Smooth muscle cell (in vitro differentiated cells): ENCODE data around the gene C1QTNF8. TPM values are rescaled to one million over a fixed set of nuclear protein-coding genes. Genes with fewer than 3 reads are reported as not detected.

Source experiments
- DNase-seq: peaks from one replicate; lab custom pipeline; 2025; ENCODE audit not compliant: unreplicated experiment; lab: John Stamatoyannopoulos, UW
- H2AFZ ChIP-seq: fragments of 200-600 bp; sonication (generic); 2 replicates; pipeline ENCODE4 v1.6.0; 2016; ENCODE audit warnings: antibody characterized with exemption, low read depth, mild to moderate bottlenecking
- H3F3A ChIP-seq: fragments of 200-600 bp; sonication (generic); 2 replicates; pipeline ENCODE4 v1.6.0; 2017; ENCODE audit warnings: antibody characterized with exemption, low read depth
- H3K27ac ChIP-seq: fragments of 200-600 bp; sonication (generic); 2 replicates; pipeline ENCODE4 v1.5.1; 2016; ENCODE audit warnings: low read depth, mild to moderate bottlenecking
- H3K27me3 ChIP-seq: fragments of 200-600 bp; sonication (generic); 2 replicates; pipeline ENCODE4 v1.6.1; 2016; ENCODE audit warnings: low read depth, mild to moderate bottlenecking
- H3K36me3 ChIP-seq: fragments of 200-600 bp; sonication (generic); 2 replicates; pipeline ENCODE4 v1.5.1; 2016; ENCODE audit warnings: low read depth
- H3K4me1 ChIP-seq: fragments of 200-600 bp; sonication (generic); 2 replicates; pipeline ENCODE4 v1.5.1; 2016; ENCODE audit warnings: low read depth
- H3K4me2 ChIP-seq: fragments of 200-600 bp; sonication (generic); 2 replicates; pipeline ENCODE4 v1.6.0; 2016; ENCODE audit warnings: mild to moderate bottlenecking
- H3K4me3 ChIP-seq: fragments of 200-600 bp; sonication (generic); 2 replicates; pipeline ENCODE4 v1.5.1; 2016; ENCODE audit warnings: mild to moderate bottlenecking
- H3K79me2 ChIP-seq: fragments of 200-600 bp; sonication (generic); 2 replicates; pipeline ENCODE4 v1.6.0; 2016; ENCODE audit warnings: low read depth, mild to moderate bottlenecking
- H3K9ac ChIP-seq: fragments of 200-600 bp; sonication (generic); 2 replicates; pipeline ENCODE4 v1.6.0; 2016; ENCODE audit warnings: low read depth
- H3K9me3 ChIP-seq: fragments of 200-600 bp; sonication (generic); replicated peaks from 2 replicates; pipeline ENCODE4 v1.5.1; 2016; ENCODE audit warnings: low read depth
- H4K20me1 ChIP-seq: fragments of 200-600 bp; sonication (generic); 2 replicates; pipeline ENCODE4 v1.6.0; 2016; ENCODE audit warnings: low read depth
- WGBS: methylation state at CpG from one replicate; pipeline ENCODE4 v1.1.7; 2016; ENCODE audit warnings: low lambda C conversion rate; 5-methylcytosine and 5-hydroxymethylcytosine counted together
- polyA plus RNA-seq: library from polyadenylated mRNA; unstranded; fragments of >200 nt; fragmentation: Nextera tagmentation; extraction: Ambion mirVana; gene quantifications from 2 replicates; pipeline ENCODE4 v1.2.1, GENCODE V29; 2016
- total RNA-seq: library from RNA; depleted of rRNA; stranded (reverse); fragments of >200 nt; gene quantifications from 2 replicates; pipeline ENCODE4 v1.2.3, GENCODE V29; 2014
- TF ChIP-seq, protein P1 (sequence below): fragments of 200-600 bp; sonication (generic); IDR thresholded peaks from 2 replicates; pipeline ENCODE4 v1.5.1; 2017; ENCODE audit warnings: borderline replicate concordance, mild to moderate bottlenecking, antibody characterized with exemption; ENCODE audit not compliant: insufficient read depth, poor library complexity, severe bottlenecking

C1QTNF8 gene
- total and polyA plus RNA-seq, 2 experiments from 2014 or later: not detected

DNA sequence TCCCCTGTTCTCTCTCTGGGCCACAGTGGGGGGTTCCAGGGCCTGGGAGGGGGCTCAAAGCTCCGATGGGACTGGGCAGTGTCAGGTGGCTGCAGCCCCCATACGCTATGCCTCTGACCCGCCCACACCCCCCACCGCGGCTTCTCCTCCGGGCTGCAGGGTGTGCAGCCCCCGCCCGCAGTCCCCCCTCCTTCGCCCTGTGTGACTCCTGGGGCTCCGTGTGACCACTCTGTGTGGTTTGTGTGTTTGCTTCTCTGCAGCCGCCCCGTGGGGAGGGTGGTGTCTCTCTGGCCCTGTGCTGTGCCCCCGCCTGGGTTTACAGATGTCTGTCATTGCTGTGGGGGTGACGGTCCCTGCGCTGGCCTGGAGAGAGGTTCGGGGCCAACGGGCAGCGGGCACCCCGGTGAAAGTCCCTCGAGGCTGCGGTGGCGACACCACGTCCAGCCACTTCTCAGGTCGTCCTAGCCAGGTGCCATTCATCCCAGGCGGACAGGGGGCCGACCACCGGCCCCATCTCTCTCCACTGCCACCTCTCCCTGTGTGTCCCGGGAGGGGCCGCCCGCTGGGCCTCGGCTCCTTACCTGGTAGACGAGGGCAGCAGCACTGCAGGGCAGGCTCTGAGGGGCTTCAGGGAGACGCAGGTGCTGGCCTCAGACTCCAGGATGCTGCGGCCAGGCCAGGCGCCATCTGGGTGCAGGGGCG is 18.0 kb downstream of the C1QTNF8 start:
- peaks cover 20% of the 10 kb centered on the region for H3K27me3 ChIP-seq
- no peaks in the 10 kb centered on the region for H3K36me3 ChIP-seq
- no peak overlapping the region for H3K9ac ChIP-seq
- no peak overlapping the region for H3K4me2 ChIP-seq
- peaks cover 5% of the 10 kb centered on the region for H3K4me1 ChIP-seq
- H3K9me3 ChIP-seq: no peaks in the 10 kb centered on the region
- H3F3A ChIP-seq: no peaks in the 10 kb centered on the region
- H3K4me3 ChIP-seq: no peak overlapping the region
- H3K27ac ChIP-seq: no peak overlapping the region
- no peaks in the 10 kb centered on the region for H4K20me1 ChIP-seq
- TF ChIP-seq, protein P1, sequence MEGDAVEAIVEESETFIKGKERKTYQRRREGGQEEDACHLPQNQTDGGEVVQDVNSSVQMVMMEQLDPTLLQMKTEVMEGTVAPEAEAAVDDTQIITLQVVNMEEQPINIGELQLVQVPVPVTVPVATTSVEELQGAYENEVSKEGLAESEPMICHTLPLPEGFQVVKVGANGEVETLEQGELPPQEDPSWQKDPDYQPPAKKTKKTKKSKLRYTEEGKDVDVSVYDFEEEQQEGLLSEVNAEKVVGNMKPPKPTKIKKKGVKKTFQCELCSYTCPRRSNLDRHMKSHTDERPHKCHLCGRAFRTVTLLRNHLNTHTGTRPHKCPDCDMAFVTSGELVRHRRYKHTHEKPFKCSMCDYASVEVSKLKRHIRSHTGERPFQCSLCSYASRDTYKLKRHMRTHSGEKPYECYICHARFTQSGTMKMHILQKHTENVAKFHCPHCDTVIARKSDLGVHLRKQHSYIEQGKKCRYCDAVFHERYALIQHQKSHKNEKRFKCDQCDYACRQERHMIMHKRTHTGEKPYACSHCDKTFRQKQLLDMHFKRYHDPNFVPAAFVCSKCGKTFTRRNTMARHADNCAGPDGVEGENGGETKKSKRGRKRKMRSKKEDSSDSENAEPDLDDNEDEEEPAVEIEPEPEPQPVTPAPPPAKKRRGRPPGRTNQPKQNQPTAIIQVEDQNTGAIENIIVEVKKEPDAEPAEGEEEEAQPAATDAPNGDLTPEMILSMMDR: no peak
- H2AFZ ChIP-seq: no peak overlapping the region
- WGBS: 93% methylated on average over 31 of the region's 36 CpGs
- H3K79me2 ChIP-seq: no peaks in the 10 kb centered on the region
- no peak for DNase-seq

DNA sequence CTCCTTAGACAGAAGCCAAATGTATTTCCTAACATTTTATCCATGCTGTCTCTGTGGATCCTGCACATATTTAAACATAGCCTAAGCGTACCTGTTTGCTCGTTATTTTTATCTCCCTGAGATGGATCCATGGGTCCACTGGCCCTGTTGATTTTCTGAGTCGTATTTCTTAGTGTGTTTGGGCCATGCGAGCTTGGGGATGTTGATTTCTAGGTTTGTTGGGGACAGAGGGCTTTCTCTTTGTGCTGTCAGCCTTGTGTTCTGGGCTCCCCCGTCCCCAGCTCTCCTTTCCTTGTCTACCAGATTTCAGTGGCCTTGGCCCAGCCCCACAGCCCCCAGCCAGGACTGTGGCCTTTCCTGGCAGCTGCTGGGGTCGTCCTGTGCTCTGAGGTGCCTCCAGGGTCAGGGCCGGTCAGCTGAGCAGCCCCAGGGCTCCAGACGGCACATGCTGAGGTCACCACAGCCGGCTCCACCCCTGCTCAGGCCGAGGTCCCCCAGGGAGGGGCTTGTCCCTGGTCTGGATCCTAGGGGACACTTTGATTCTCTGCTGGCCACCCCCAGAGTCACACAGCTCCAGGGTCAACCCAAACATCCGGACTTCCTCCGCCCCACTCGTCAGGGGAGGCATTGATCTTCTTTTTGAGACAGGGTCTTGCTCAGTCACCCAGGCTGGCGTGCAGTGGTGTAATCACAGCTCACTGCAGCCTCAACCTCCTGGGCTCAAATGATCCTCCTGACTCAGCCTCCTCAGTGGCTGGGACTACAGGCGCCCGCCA is 19.1 kb downstream of the C1QTNF8 start:
- no peaks in the 10 kb centered on the region for H3F3A ChIP-seq
- H3K4me2 ChIP-seq: no peak overlapping the region
- no peaks in the 10 kb centered on the region for H3K36me3 ChIP-seq
- DNase-seq: no peak
- no peaks in the 10 kb centered on the region for H4K20me1 ChIP-seq
- TF ChIP-seq, protein P1: no peak
- peaks cover 5% of the 10 kb centered on the region for H3K4me1 ChIP-seq
- H3K9ac ChIP-seq: no peak overlapping the region
- 74% methylated on average over 16 of the region's 16 CpGs for WGBS
- H3K27me3 ChIP-seq: peaks cover 30% of the 10 kb centered on the region
- H3K79me2 ChIP-seq: no peaks in the 10 kb centered on the region
- H3K27ac ChIP-seq: no peak overlapping the region
- no peak overlapping the region for H3K4me3 ChIP-seq
- H3K9me3 ChIP-seq: no peaks in the 10 kb centered on the region
- H2AFZ ChIP-seq: no peak overlapping the region

DNA sequence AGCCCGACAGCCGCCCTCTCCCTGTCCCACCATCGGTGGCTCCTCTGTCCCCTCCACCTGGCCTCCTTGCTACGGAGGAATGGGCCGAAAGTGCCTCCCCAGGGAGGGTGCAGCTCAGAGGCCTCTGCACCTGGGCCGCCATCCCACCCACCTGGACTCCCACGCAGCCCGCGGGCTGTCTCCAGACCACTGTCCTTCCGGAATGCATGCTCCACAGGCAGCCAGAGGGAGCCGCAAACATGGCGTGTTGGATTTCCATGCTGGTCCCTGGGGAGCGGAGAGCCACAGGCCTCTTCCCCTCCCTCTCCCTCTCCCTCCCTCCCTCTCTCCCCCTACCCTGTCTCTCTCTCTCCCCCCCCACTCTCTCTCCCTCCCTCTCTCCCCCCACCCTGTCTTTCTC is 20.5 kb downstream of the C1QTNF8 start:
- TF ChIP-seq, protein P1: no peak
- Histone ChIP-seq H3K36me3 (no peaks in the 10 kb centered on the region), H3K27ac (no peak overlapping the region), H3K4me1 (no peaks in the 10 kb centered on the region), H3K79me2 (no peaks in the 10 kb centered on the region), H3K4me2 (no peak overlapping the region), H2AFZ (no peak overlapping the region), H4K20me1 (no peaks in the 10 kb centered on the region), H3K4me3 (no peak overlapping the region), H3K9me3 (no peaks in the 10 kb centered on the region), H3F3A (no peaks in the 10 kb centered on the region), H3K9ac (no peak overlapping the region), H3K27me3 (peaks cover 41% of the 10 kb centered on the region)
- DNase-seq: no peak
- 78% methylated on average over 13 of the region's 13 CpGs for WGBS
